Measurements from ENCODE around the gene NGFR.

- TF ChIP-seq CTCF (IDR thresholded peaks at IDR 0.05) (no peak), POLR2A (IDR thresholded peaks at IDR 0.05) (no peak), POLR2AphosphoS5 (IDR thresholded peaks at IDR 0.05) (no peak)
These were observed 54.9 kb downstream of the NGFR start for GRCh38 chr17:49549691-49550678.
